ENCODE results near the gene SLC9A9.
"Not testable (repeated sequence)": the region's sequence is repeated elsewhere in the genome, so short reads cannot be mapped to it uniquely, and the experiment has no call there.

DNA sequence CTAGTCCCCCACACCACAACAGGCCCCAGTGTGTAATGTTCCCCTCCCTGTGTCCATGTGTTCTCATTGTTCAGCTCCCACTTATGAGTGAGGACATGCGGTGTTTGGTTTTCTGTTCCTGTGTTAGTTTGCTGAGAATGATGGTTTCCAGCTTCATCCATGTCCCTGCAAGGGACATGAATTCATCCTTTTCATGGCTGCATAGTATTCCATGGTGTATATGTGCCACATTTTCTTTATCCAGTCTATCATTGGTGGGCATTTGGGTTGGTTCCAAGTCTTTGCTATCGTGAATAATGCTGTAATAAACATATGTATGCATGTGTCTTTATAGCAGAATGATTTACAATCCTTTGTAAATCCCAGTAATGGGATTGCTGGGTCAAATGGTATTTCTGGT lies 152.9 kb downstream of the SLC9A9 start:
- TF ChIP-seq CTCF (IDR thresholded peaks at IDR 0.05 in 8 of 11, conservative IDR thresholded peaks at IDR 0.05 in 3 of 11); POLR2AphosphoS5 (IDR thresholded peaks at IDR 0.05): not testable (repeated sequence)
